OCI-LY3 (cell line): ENCODE measurements around the gene UFSP1.

Experiments used
- H2AFZ ChIP-seq: fragments of 200-600, 300-600 bp; shearing (Covaris generic); 2 replicates; pipeline ENCODE4 v1.6.0; 2014; ENCODE audit warnings: antibody characterized with exemption, low read depth, low read length
- H3K27ac ChIP-seq: fragments of 200-600, 300-600 bp; sonication (generic); 2 replicates; pipeline ENCODE4 v1.5.1; 2014; ENCODE audit warnings: mild to moderate bottlenecking, low read length, moderate library complexity, mixed read lengths
- H3K27me3 ChIP-seq: fragments of 200-600, 300-600 bp; sonication (generic); 2 replicates; pipeline ENCODE4 v1.6.1; 2014; ENCODE audit warnings: low read depth, low read length, mixed read lengths
- H3K36me3 ChIP-seq: fragments of 200-600, 300-600 bp; sonication (generic); replicated peaks from 2 replicates; pipeline ENCODE3; 2014; ENCODE audit warnings: low read depth, low read length, mixed read lengths
- H3K4me1 ChIP-seq: fragments of 300-600, 200-600 bp; sonication (generic); 2 replicates; pipeline ENCODE4 v1.6.1; 2014; ENCODE audit warnings: low read length, mixed read lengths
- H3K4me2 ChIP-seq: fragments of 200-600, 300-600 bp; sonication (generic); 2 replicates; pipeline ENCODE4 v1.6.1; 2014; ENCODE audit warnings: low read length, mixed read lengths
- H3K4me3 ChIP-seq: fragments of 300-600, 200-600 bp; sonication (generic); 2 replicates; pipeline ENCODE4 v1.5.1; 2014; ENCODE audit warnings: antibody characterized with exemption, mild to moderate bottlenecking, low read length, moderate library complexity
- H3K79me2 ChIP-seq: fragments of 300-600, 200-600 bp; shearing (Covaris generic); 2 replicates; pipeline ENCODE4 v1.6.1; 2014; ENCODE audit warnings: mild to moderate bottlenecking, low read length, mixed read lengths
- H3K9ac ChIP-seq: fragments of 300-600, 200-600 bp; shearing (Covaris generic); 2 replicates; pipeline ENCODE4 v1.6.0; 2014; ENCODE audit warnings: mild to moderate bottlenecking, low read length, moderate library complexity
- H3K9me3 ChIP-seq: fragments of 200-600, 300-600 bp; shearing (Covaris generic); 2 replicates; pipeline ENCODE4 v1.6.1; 2014; ENCODE audit warnings: low read length, mixed read lengths; ENCODE audit not compliant: insufficient read depth
- H4K20me1 ChIP-seq: fragments of 200-600, 300-600 bp; sonication (generic); 2 replicates; pipeline ENCODE4 v1.6.1; 2016; ENCODE audit warnings: low read length, mixed read lengths; ENCODE audit not compliant: insufficient read depth
- CTCF ChIP-seq: fragments of 200-600, 300-600 bp; sonication (generic); IDR thresholded peaks from 2 replicates; pipeline ENCODE4 v1.5.1; 2014; ENCODE audit warnings: antibody characterized with exemption, low read length, low read depth
- EZH2phosphoT487 ChIP-seq: fragments of 200-600 bp; shearing (Covaris generic); IDR thresholded peaks from 2 replicates; pipeline ENCODE4 v1.6.1; 2018; ENCODE audit warnings: antibody characterized with exemption, mixed run types, low read depth

The UFSP1 gene

GRCh38 chr7:100895956-100896731 lies 6.6 kb upstream of the UFSP1 start:
- TF ChIP-seq CTCF: no peak
- Histone ChIP-seq H3K4me2 (no peak overlapping the region), H3K27me3 (peaks cover 2% of the 10 kb centered on the region; the same call in 1 of the 2 replicates), H3K27ac (no peak overlapping the region), H3K36me3 (no peaks in the 10 kb centered on the region), H3K4me3 (no peak overlapping the region), H4K20me1 (no peaks in the 10 kb centered on the region), H3K4me1 (peaks cover 6% of the 10 kb centered on the region; the same call in 1 of the 2 replicates), H3K79me2 (no peaks in the 10 kb centered on the region), H3K9ac (no peak overlapping the region), H2AFZ (no peak overlapping the region), H3K9me3 (no peaks in the 10 kb centered on the region)

GRCh38 chr7:100895701-100895955 lies 6.1 kb upstream of the UFSP1 start, which contains the start of gene ACHE:
TSS of gene ACHE (minus strand) at chr7:100895888. CDS start at chr7:100894232, 1,656 bp downstream.
- TF ChIP-seq EZH2phosphoT487: no peak
- TF ChIP-seq CTCF: no peak
- H3K79me2 ChIP-seq: no peaks in the 10 kb centered on the region
- H4K20me1 ChIP-seq: no peaks in the 10 kb centered on the region
- H3K27ac ChIP-seq: no peak within 1 kb of the TSS
- H3K27me3 ChIP-seq: peaks cover 2% of the 10 kb centered on the region; the same call in 1 of the 2 replicates
- H3K4me2 ChIP-seq: peak within 1 kb of the TSS; percentile 68
- H3K36me3 ChIP-seq: no peaks in the 10 kb centered on the region
- H3K4me3 ChIP-seq: peak within 1 kb of the TSS; percentile 68
- peaks cover 11% of the 10 kb centered on the region; the same call in 1 of the 2 replicates for H3K4me1 ChIP-seq
- peak within 1 kb of the TSS; percentile 24; the same call in 1 of the 2 replicates for H3K9ac ChIP-seq
- H2AFZ ChIP-seq: peak within 1 kb of the TSS; percentile 29; the same call in 1 of the 2 replicates
- no peaks in the 10 kb centered on the region for H3K9me3 ChIP-seq

- Histone ChIP-seq H4K20me1 (no peaks in the 10 kb centered on the region), H3K79me2 (no peaks in the 10 kb centered on the region), H3K4me1 (peaks cover 13% of the 10 kb centered on the region; the same call in 1 of the 2 replicates), H3K4me2 (peak overlapping the region; percentile 68), H2AFZ (peak overlapping the region; percentile 29; the same call in 1 of the 2 replicates), H3K27me3 (peaks cover 2% of the 10 kb centered on the region; the same call in 1 of the 2 replicates), H3K4me3 (peak overlapping the region; percentile 68), H3K27ac (no peak overlapping the region), H3K36me3 (no peaks in the 10 kb centered on the region), H3K9me3 (no peaks in the 10 kb centered on the region), H3K9ac (peak overlapping the region; percentile 24; the same call in 1 of the 2 replicates)
- TF ChIP-seq EZH2phosphoT487 (no peak), CTCF (peak; percentile 89)
Measured at GRCh38 chr7:100894860-100895700, 5.6 kb upstream of the UFSP1 start.
